Epithelial cell of esophagus (primary cell): ENCODE data around the gene TNP2.
A peak's percentile ranks its signal among the peaks of the same experiment; 100 is the strongest.

ENCODE experiments used
- DNase-seq: peaks from one replicate; pipeline ENCODE4 v3.0.0; 2010; ENCODE audit warnings: low read depth
- H3K4me3 ChIP-seq: 2 replicates; pipeline ENCODE4 v1.5.1; 2011; ENCODE audit warnings: mild to moderate bottlenecking, low read length, control low read depth
- TF ChIP-seq, protein P1 (sequence below): IDR thresholded peaks from 2 replicates; pipeline ENCODE4 v1.5.1; 2011; ENCODE audit warnings: low read depth, mild to moderate bottlenecking, low read length, control low read depth, inconsistent platforms; ENCODE audit not compliant: insufficient read depth; ENCODE audit errors: missing control alignments

The TNP2 gene

DNA sequence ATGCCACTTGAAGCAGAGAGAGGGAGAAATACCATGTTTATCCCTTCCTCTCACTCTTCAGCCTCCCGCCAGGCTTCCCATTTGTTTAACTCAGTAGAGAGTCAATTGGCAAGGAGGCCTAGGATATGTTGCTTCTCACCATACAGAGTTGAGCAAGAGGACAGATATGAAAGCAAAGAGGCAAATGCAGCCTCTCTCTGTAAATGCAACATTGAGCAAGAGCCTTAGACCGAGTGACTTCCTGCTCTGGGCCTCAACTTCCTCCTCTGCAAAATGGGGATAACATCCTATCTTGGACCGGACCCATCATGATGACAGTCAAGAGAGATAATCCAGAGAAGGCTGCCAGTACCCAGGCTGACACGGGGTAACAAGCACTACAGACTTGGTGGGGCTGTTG, 49.9 kb downstream of the TNP2 start:
- DNase-seq: no peak
- no peak overlapping the region for H3K4me3 ChIP-seq
- TF ChIP-seq, protein P1, sequence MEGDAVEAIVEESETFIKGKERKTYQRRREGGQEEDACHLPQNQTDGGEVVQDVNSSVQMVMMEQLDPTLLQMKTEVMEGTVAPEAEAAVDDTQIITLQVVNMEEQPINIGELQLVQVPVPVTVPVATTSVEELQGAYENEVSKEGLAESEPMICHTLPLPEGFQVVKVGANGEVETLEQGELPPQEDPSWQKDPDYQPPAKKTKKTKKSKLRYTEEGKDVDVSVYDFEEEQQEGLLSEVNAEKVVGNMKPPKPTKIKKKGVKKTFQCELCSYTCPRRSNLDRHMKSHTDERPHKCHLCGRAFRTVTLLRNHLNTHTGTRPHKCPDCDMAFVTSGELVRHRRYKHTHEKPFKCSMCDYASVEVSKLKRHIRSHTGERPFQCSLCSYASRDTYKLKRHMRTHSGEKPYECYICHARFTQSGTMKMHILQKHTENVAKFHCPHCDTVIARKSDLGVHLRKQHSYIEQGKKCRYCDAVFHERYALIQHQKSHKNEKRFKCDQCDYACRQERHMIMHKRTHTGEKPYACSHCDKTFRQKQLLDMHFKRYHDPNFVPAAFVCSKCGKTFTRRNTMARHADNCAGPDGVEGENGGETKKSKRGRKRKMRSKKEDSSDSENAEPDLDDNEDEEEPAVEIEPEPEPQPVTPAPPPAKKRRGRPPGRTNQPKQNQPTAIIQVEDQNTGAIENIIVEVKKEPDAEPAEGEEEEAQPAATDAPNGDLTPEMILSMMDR: no peak

DNA sequence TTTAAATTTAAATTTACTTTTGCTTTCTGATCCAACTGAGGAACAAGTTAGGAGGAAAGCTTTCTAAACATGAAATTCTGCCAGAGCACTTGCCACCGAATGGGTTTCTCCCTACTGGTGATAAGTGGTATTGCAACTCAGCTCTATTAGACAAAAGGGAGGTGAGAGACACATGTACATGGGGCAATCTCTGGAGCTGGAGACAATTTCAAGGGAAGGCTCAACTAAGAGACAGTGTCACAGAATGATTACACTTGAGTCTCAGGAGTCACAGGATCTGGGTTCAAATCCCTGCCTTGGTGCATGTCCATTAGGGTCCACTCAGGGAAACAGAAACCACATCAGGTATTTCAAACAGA, 50.5 kb downstream of the TNP2 start:
- no peak for DNase-seq
- TF ChIP-seq, protein P1: peak; percentile 48
- H3K4me3 ChIP-seq: no peak overlapping the region
